Jurkat, Clone E6-1 (cell line): ENCODE results near the gene MACROH2A2.
"Not testable (repeated sequence)": the region's sequence is repeated elsewhere in the genome, so short reads cannot be mapped to it uniquely, and the experiment has no call there.

Source experiments
- DNase-seq: peaks from one replicate; pipeline ENCODE4 v3.0.0-alpha.2; 2011; ENCODE audit warnings: low read depth, low spot score
- H3K4me3 ChIP-seq: 2 replicates; pipeline ENCODE4 v1.5.1; 2011; ENCODE audit warnings: mild to moderate bottlenecking, low read length, control low read depth, moderate library complexity

MACROH2A2 gene

GRCh38 chr10:70094250-70094649, 41.6 kb downstream of the MACROH2A2 start:
- no peak for DNase-seq

DNA sequence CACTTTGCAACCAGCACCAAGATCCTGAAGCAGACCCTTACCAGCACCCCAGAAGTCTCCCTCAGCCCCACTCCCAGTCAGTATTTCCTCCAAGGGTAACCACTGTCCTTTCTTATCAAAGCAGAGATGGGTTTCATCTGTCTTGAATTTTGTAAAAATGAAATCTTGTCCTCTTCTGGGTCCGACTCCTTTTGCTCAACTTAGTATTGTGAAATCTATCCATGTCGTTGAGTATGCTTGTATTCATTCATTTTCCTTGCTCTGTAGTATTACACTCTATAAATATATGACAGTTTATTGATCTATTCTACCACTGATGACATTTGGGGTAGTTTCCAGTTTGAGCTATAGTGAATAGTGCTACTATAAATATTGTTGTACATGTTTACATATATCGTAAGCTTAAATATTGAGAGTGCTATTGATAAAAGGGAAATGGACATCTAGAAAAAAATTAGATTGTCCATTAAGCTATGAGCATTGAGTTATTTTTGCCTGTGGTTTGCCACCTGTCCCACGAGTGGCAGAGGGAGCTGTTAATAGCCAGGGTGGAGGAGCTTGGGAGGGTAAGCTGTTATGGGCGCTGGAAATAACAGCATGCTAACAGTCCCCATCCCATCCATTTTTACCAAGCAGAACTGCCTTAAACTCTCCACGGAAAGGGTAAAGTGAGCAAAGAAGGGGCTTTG, 43.5 kb downstream of the MACROH2A2 start:
- no peak overlapping the region for H3K4me3 ChIP-seq
- DNase-seq, result no peak

More at GRCh38 chr10:70094250-70094649, 41.6 kb downstream of the MACROH2A2 start:
- H3K4me3 ChIP-seq, result no peak overlapping the region

GRCh38 chr10:70096705-70097420, 44.2 kb downstream of the MACROH2A2 start:
- DNase-seq, result no peak
- no peak overlapping the region for H3K4me3 ChIP-seq

GRCh38 chr10:70097459-70097858, 44.8 kb downstream of the MACROH2A2 start:
- DNase-seq, result no peak
- H3K4me3 ChIP-seq, result no peak overlapping the region

DNA sequence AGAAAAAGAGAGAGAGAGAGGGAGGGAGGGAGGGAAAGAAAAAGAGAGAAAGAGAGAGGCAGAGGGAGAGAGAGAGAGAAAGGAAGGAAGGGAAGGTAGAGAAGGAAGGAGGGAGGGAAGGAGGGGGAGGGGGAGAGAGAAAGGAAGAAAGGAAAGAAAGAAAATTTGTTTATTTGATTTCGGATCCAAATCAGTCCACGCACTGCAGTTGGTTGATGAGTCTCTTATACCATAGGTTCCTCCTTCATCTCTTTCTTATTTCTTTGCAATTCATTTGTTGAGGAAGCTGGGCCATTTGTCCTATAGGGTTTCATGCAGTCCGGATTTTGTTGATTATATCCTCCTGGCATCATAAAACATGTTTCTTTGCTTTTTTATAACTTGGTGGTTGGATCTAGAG, 45.6 kb downstream of the MACROH2A2 start:
- no peak for DNase-seq
- H3K4me3 ChIP-seq, result no peak overlapping the region

DNA sequence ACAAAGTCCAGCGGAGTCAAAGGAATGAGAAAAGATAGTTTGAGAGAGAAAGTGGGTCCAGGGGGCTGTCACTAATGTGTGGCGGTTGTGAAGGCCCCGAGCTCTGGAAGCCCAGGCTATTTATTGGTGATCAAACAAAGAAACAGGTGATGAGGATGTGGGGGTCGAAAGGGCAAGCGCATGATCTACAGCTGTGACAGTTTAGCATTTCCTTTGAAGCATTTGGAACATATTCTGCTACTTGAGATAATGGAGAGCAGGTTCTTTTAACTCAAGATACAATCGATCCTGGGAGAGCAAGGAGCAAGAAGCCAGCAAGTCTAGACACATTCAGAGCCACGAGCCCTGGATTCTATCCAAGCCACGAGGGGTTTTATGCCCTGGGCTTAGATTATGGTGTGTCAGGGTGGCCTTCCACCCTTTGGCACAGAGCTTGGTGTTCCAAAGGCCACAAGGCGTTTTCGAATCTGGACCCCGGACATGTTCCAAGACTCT, 48.5 kb downstream of the MACROH2A2 start:
- not testable (repeated sequence) for H3K4me3 ChIP-seq
- peak; percentile 35 for DNase-seq

- no peak overlapping the region for H3K4me3 ChIP-seq
- DNase-seq, result no peak
Measured at GRCh38 chr10:70101668-70102067, 49.0 kb downstream of the MACROH2A2 start.

GRCh38 chr10:70106958-70107791, 54.5 kb downstream of the MACROH2A2 start:
- DNase-seq, result no peak
- H3K4me3 ChIP-seq, result no peak overlapping the region

DNA sequence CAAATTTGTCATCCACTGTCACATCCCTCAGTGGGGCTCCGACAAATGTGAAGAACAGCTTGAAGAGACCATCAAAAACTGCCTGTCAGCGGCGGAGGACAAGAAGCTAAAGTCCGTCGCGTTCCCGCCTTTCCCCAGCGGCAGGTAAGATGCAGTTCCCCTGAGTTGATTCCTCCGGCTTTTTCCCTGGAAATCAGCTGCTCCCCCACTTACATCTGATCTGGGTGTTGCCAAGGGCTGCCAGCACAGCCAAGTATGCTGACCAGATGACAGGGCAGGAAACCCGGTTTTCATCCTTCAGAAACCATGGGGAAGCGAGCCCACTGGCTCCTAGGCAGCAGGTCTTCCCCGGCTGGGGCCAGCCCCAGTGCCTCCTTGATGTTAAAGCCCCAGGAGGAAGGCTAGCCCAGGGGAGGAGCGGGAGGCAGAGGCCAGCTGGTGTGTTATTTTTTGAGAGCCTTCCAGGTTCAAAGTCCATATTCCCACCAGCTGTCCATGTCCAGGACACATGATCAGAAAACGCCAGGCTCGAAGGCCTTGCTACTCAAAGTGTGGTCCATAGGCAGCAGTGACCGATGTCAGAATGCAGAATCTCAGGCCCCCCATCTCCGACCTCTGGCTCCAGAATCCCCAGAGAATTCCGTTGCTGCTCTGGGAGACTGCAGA, 56.6 kb downstream of the MACROH2A2 start:
- no peak overlapping the region for H3K4me3 ChIP-seq
- DNase-seq, result no peak

DNA sequence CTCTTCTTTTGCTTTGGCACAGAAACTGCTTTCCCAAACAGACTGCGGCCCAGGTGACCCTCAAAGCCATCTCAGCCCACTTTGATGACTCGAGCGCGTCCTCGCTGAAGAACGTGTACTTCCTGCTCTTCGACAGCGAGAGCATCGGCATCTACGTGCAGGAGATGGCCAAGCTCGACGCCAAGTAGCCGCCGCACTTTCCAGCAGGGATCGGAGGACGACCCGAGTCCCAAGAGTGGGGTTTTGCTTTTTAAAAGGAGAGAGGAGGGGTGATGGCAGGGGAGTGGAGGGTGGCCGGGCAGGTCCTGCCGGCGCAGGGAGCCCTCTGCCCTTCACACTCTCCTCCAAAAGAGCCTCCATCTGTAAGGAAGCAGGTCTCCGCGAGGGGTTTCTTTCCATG, 58.9 kb downstream of the MACROH2A2 start:
- no peak for DNase-seq
- no peak overlapping the region for H3K4me3 ChIP-seq

DNA sequence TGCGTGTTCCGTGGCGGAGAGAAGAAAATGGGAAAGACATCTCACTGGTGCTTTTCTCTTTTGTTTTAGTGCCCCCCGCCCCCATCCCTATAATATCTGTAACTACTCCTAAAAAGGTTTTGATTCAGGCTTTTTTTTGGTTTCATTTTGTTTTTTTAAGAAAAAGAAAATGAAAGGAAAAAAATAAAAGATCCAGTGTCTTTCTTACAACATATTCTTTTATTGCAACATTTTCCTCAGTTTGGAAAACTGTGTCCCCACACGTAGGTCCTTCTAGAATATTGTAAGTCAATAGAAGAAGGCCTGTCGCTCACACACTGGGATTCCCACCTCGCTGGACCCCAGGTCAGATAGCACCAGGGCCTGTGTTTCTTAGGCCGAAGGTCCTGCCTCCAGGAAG, 59.4 kb downstream of the MACROH2A2 start:
- H3K4me3 ChIP-seq, result no peak overlapping the region
- no peak for DNase-seq

GRCh38 chr10:70114902-70115301, 62.3 kb downstream of the MACROH2A2 start:
- H3K4me3 ChIP-seq, result no peak overlapping the region
- no peak for DNase-seq

DNA sequence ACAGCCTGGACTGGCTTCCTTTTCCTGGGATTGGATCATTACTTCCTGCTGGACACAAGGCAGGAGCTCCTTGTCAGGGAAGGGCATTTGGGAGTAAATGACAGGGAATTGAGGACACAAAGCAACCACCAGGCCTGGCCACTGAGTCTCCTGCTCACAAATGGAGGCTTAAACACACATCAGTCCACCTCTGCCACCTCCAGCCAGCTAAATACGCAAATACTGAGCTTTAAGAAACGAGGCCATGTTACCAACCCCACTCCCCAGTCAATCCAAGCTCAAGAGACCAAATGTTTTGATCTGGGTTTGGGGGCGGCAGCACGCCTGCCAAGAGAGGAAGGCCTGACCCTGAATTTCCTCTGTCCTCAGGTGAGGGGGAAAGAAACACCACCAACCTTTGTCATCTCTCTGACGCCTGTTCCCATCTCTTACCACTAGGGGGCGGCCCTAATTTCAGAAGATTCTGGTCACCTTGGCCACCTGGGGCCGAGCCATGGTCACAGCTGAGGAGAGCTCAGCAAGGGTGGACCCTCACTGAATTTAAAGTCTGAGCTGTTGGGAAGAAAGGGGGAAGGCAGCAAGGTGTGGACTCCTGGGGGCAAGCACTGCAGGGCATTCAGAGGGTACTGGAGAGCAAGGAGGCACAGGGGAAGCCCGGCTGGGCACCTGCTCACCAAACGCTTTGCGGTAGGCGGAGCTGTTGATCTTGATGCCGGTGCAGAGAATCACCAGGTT, 63.5 kb downstream of the MACROH2A2 start:
- no peak overlapping the region for H3K4me3 ChIP-seq
- DNase-seq, result peak; percentile 26

DNA sequence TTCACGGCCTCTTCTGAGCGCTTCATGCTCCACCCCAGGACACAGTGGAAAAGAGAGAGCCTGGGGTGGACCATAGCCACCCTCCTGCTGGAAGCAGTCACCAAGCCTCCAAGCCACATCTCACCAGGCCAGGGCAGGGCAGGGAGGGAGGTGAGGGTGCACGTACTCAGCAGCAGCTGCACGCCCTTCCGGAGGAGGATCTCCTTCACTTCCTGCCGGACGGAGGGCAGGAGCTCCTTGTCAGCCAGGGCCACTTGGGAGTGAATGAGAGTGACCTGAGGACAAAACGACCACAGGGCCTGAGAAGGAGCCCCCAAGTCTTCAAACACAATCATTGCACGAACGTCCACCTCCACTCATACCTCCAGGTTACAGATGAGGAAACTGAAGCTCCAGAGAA, 65.0 kb downstream of the MACROH2A2 start:
- H3K4me3 ChIP-seq, result no peak overlapping the region
- no peak for DNase-seq

DNA sequence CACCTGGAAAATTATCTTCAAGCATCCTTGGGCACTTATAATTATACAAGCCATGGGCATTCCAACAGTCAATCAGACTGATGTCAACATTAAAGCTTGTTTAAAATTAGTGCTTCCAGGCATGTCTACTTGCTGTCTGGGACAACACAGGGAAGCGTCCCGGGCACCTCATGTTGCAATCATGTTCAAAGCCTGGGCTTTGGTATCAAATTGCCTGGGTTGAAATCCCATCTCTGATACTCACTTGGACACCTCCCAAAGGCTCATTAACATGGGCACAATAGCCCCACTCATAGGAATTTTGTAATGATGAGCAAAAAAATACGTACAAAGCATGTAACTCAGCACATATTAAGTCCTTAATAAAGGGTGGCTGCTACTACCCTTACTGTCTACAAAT, 65.5 kb downstream of the MACROH2A2 start:
- no peak overlapping the region for H3K4me3 ChIP-seq
- no peak for DNase-seq

GRCh38 chr10:70119197-70119596, 66.6 kb downstream of the MACROH2A2 start:
- H3K4me3 ChIP-seq, result no peak overlapping the region
- no peak for DNase-seq

- DNase-seq, result no peak
- H3K4me3 ChIP-seq, result no peak overlapping the region
Measured at GRCh38 chr10:70119623-70120022, 67.0 kb downstream of the MACROH2A2 start.

DNA sequence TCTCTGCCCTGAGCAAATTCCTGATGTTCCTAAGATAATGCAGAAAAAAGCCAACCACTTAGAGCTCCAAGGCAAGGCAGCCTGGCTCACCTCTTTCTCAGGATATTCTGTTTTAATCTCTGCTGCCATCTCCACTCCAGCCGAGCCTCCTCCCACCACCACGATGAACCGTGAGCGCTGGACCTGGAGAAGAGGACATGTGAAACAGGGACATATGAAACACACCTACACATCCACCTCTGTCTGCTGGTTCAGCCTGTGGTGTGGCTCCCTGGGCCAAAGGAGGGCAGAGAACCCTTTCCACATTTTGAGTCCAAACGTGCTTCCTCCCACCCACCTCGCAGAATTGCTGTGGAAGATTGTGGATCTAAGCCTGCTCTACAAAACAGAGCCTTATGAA, 67.8 kb downstream of the MACROH2A2 start:
- no peak for DNase-seq
- no peak overlapping the region for H3K4me3 ChIP-seq
